Panc1 (cell line): ENCODE measurements around the gene TSHZ2.

Source experiments
- POLR2AphosphoS5 ChIP-seq: IDR thresholded peaks from 2 replicates; pipeline ENCODE4 v1.6.1; 2012; ENCODE audit warnings: mild to moderate bottlenecking, low read depth, low read length, moderate library complexity
- REST ChIP-seq, 2 experiments: IDR thresholded peaks; 2 replicates each; pipeline ENCODE4 v1.6.1; 2011 to 2012; ENCODE audit warnings: low read depth in 2 of 2, control low read depth in 1 of 2, low read length in 1 of 2, mild to moderate bottlenecking in 1 of 2, moderate library complexity in 1 of 2; ENCODE audit not compliant: insufficient read depth in 1 of 2
- TCF7L2 ChIP-seq: IDR thresholded peaks from 2 replicates; pipeline ENCODE4 v1.6.1; 2011; ENCODE audit warnings: mild to moderate bottlenecking, low read depth, low read length, inconsistent platforms
- TF ChIP-seq, protein P1 (sequence below): fragments of 450-650 bp; IDR thresholded peaks from 2 replicates; pipeline ENCODE4 v1.5.1; 2017; ENCODE audit warnings: mild to moderate bottlenecking

GRCh38 chr20:53303413-53303760 lies 331.2 kb downstream of the TSHZ2 start:
- TF ChIP-seq REST (IDR thresholded peaks at IDR 0.05; ENCODE audit: insufficient read depth in 1 of 2, low read depth in 2 of 2, low read length in 1 of 2) (no peak), POLR2AphosphoS5 (no peak), TCF7L2 (no peak)
- TF ChIP-seq, protein P1, sequence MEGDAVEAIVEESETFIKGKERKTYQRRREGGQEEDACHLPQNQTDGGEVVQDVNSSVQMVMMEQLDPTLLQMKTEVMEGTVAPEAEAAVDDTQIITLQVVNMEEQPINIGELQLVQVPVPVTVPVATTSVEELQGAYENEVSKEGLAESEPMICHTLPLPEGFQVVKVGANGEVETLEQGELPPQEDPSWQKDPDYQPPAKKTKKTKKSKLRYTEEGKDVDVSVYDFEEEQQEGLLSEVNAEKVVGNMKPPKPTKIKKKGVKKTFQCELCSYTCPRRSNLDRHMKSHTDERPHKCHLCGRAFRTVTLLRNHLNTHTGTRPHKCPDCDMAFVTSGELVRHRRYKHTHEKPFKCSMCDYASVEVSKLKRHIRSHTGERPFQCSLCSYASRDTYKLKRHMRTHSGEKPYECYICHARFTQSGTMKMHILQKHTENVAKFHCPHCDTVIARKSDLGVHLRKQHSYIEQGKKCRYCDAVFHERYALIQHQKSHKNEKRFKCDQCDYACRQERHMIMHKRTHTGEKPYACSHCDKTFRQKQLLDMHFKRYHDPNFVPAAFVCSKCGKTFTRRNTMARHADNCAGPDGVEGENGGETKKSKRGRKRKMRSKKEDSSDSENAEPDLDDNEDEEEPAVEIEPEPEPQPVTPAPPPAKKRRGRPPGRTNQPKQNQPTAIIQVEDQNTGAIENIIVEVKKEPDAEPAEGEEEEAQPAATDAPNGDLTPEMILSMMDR = no peak
